ENCODE measurements around the gene PKD2.

PKD2 gene

GRCh38 chr4:87978681-87979080 is 28.8 kb upstream of the PKD2 start:
- TF ChIP-seq, protein P1, sequence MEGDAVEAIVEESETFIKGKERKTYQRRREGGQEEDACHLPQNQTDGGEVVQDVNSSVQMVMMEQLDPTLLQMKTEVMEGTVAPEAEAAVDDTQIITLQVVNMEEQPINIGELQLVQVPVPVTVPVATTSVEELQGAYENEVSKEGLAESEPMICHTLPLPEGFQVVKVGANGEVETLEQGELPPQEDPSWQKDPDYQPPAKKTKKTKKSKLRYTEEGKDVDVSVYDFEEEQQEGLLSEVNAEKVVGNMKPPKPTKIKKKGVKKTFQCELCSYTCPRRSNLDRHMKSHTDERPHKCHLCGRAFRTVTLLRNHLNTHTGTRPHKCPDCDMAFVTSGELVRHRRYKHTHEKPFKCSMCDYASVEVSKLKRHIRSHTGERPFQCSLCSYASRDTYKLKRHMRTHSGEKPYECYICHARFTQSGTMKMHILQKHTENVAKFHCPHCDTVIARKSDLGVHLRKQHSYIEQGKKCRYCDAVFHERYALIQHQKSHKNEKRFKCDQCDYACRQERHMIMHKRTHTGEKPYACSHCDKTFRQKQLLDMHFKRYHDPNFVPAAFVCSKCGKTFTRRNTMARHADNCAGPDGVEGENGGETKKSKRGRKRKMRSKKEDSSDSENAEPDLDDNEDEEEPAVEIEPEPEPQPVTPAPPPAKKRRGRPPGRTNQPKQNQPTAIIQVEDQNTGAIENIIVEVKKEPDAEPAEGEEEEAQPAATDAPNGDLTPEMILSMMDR (conservative IDR thresholded peaks at IDR 0.05; ENCODE audit: low read depth, low read length): no peak
- no peak overlapping the region for H3K4me3 ChIP-seq (ENCODE audit: low read depth, low read length)
- DNase-seq (ENCODE audit: low read depth): peak; percentile 62

DNA sequence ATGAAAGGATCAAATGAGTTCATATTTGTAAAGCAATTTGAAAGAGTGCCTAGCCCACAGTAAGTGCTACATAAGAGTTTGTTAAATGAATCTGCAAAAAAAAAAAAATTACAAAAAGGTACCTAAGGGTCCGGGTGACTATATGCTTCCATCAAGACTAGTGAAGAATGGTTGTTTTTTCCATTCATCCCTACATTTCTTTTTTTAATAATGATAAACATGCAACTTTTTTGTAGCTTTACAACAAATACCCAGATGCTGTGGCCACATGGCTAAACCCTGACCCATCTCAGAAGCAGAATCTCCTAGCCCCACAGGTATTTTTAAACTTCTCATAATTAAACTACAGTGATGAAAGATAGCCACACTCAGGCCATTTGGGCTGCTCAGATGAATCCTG is 27.6 kb upstream of the PKD2 start:
- DNase-seq (ENCODE audit: low read depth): no peak
- H3K4me3 ChIP-seq (ENCODE audit: low read depth, low read length): no peak overlapping the region
- TF ChIP-seq, protein P1 (conservative IDR thresholded peaks at IDR 0.05; ENCODE audit: low read depth, low read length): no peak

DNA sequence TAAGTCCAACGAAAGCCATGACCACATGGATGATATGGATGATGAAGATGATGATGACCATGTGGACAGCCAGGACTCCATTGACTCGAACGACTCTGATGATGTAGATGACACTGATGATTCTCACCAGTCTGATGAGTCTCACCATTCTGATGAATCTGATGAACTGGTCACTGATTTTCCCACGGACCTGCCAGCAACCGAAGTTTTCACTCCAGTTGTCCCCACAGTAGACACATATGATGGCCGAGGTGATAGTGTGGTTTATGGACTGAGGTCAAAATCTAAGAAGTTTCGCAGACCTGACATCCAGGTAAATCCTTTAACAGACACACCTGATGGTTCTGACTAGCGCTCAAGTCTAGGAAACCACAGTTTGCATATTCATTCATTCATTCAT is 25.9 kb upstream of the PKD2 start:
- H3K4me3 ChIP-seq (ENCODE audit: low read depth, low read length): no peak overlapping the region
- DNase-seq (ENCODE audit: low read depth): no peak
- TF ChIP-seq, protein P1 (conservative IDR thresholded peaks at IDR 0.05; ENCODE audit: low read depth, low read length): no peak

GRCh38 chr4:87982036-87982435 is 25.4 kb upstream of the PKD2 start:
- TF ChIP-seq, protein P1 (conservative IDR thresholded peaks at IDR 0.05; ENCODE audit: low read depth, low read length): no peak
- no peak overlapping the region for H3K4me3 ChIP-seq (ENCODE audit: low read depth, low read length)
- no peak for DNase-seq (ENCODE audit: low read depth)

DNA sequence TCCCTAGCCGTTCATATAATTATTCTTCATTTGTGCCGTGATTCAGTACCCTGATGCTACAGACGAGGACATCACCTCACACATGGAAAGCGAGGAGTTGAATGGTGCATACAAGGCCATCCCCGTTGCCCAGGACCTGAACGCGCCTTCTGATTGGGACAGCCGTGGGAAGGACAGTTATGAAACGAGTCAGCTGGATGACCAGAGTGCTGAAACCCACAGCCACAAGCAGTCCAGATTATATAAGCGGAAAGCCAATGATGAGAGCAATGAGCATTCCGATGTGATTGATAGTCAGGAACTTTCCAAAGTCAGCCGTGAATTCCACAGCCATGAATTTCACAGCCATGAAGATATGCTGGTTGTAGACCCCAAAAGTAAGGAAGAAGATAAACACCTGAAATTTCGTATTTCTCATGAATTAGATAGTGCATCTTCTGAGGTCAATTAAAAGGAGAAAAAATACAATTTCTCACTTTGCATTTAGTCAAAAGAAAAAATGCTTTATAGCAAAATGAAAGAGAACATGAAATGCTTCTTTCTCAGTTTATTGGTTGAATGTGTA is 24.9 kb upstream of the PKD2 start:
- no peak overlapping the region for H3K4me3 ChIP-seq (ENCODE audit: low read depth, low read length)
- no peak for DNase-seq (ENCODE audit: low read depth)
- TF ChIP-seq, protein P1 (conservative IDR thresholded peaks at IDR 0.05; ENCODE audit: low read depth, low read length): no peak

DNA sequence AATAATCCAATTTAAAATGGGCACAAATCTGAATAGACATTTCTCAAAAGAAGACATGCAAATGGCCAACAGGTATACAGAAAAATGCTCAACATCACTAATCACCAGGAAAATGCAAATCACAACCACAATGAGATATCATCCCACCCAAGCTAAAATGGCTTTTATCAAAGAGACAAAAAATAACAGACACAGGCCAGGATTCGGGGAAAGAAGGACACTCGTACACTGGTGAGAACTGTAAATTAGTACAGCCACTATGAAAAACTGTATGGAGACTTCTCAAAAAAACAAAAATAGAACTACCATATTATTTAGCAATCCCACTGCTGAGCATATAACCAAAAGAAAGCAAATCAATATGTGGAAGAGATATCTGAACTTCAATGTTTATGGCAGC is 23.4 kb upstream of the PKD2 start:
- DNase-seq (ENCODE audit: low read depth): no peak
- TF ChIP-seq, protein P1 (conservative IDR thresholded peaks at IDR 0.05; ENCODE audit: low read depth, low read length): no peak
- H3K4me3 ChIP-seq (ENCODE audit: low read depth, low read length): no peak overlapping the region

DNA sequence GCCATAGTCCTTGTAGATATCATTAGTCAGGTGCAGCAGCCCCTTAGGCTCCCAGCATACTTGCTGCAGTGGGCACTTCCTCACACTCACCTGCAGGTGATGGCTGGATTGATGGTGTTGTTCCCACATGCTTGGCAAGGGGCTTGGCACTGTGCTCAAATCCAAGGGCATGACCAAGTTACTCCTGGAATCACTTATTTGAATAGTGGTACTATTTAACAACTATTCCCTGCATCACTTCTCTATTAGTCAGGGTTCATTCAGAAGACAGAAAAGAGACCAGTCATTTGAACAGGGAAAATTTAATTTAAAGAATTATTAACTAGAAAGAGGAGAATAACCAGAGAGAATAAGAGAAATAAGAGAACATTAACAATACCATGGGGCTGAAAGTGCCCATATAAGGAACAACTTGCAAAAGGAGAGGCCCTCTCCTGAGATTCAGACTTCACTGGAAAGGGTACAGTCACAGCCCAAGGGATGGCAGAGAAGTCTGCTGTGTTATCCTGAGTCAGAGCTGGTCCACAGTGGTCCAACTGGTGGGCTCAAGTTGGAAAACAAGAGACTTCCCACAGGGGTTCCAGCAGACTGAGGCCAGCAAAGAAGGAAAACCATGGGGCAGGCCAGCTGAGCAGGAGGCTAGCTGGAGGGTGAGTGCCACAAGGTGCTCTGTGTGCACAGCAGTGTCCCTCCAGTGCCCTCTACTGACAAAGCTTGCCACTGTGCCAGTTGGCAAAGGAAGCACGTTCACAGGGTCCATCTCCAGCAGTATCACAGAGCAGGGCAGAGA is 22.1 kb upstream of the PKD2 start:
- TF ChIP-seq, protein P1 (conservative IDR thresholded peaks at IDR 0.05; ENCODE audit: low read depth, low read length): peak; percentile 68
- H3K4me3 ChIP-seq (ENCODE audit: low read depth, low read length): no peak overlapping the region
- DNase-seq (ENCODE audit: low read depth): peak; percentile 56
